ENCODE results near the gene ZCCHC17.
A peak's percentile ranks its signal among the peaks of the same experiment; 100 is the strongest.

ZCCHC17 gene

GRCh38 chr1:31308036-31308435 is 11.2 kb downstream of the ZCCHC17 start:
- no peak for DNase-seq

- DNase-seq = no peak
Measured at GRCh38 chr1:31310198-31310597, 13.4 kb downstream of the ZCCHC17 start.

GRCh38 chr1:31315902-31316301 is 19.1 kb downstream of the ZCCHC17 start:
- no peak for DNase-seq

- no peak for DNase-seq
Measured at GRCh38 chr1:31318146-31318545, 21.3 kb downstream of the ZCCHC17 start.

GRCh38 chr1:31324093-31324492 is 27.3 kb downstream of the ZCCHC17 start:
- no peak for DNase-seq

DNA sequence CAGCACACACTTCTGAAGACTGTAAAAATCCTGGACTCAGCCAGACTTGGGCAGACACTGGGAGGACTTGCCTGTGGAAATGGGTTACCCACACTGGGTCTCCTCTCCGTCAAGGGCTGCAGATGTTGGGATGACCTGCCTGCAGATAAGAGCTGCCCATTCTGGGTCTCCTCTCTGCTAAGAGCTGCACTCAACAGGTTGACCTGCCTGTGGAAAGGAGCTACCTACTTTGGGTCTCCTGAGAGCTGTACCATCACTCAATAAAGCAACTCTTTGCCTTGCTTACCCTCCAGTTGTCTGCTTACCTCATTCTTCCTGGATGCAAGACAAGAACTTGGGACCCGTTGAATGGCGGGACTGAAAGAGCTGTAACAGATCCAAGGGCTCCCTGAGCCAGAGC is 28.2 kb downstream of the ZCCHC17 start:
- DNase-seq = no peak

DNA sequence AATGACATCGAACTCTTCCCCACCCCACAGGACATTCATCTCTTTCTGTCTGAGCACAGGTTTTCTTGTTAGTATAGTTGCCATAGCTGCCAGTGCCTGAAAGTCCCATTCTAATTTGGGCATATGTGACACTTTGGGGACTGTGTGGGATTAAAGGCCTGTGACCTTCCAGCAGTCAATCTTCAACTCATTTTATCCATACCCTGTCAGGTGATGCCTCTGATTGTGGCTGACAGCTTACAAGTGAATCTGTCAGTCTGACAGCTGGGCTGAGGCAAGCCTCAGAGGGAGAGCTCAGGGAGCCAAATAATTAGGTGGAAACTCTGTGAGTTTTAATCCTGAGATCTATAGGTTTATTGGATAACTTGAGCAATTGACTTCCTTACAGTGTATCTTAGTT is 29.6 kb downstream of the ZCCHC17 start:
- no peak for DNase-seq

DNA sequence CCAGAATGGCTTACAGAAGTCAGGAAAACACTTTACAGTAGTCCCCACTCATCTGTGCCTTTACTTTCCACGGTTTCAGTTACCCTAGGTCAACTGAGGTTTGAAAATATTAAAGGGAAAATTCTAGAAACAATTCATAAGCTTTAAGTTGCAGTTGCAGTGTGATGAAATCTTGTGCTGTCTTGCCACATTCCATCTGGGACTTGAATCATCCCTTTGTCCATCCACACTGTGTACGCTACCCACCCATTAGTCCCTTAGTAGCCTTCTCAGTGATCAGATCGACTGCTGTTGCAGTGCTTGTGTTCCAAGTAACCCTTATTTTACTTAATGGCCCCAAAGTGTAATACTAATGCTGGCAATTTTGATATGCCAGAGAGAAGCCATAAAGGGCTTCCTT is 30.5 kb downstream of the ZCCHC17 start:
- DNase-seq = no peak

- DNase-seq = peak; percentile 4
Measured at GRCh38 chr1:31335007-31335406, 38.2 kb downstream of the ZCCHC17 start.

- no peak for DNase-seq
Measured at GRCh38 chr1:31336687-31337467, 40.0 kb downstream of the ZCCHC17 start.

GRCh38 chr1:31344503-31344902 is 47.7 kb downstream of the ZCCHC17 start:
- no peak for DNase-seq

DNA sequence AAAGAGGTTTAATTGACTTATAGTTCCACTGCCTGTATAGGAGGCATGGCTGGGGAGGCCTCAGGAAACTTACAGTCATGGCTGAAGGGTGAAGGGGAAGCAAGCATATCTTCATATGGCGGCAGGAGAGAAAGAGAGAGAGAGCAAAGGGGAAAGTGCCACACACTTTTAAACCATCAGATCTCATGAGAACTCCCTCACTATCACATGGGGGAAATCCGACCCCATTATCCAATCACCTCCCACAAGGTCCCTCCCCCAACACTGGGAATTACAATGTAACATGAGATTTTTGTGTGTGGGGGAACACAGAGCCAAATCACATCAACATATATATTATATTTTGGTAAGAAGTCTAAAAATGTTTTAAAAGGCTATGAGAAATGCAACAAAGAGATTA is 48.8 kb downstream of the ZCCHC17 start:
- DNase-seq = no peak

GRCh38 chr1:31346785-31347184 is 50.0 kb downstream of the ZCCHC17 start:
- DNase-seq = no peak

GRCh38 chr1:31348449-31348848 is 51.6 kb downstream of the ZCCHC17 start:
- DNase-seq = no peak

GRCh38 chr1:31354283-31354682 is 57.5 kb downstream of the ZCCHC17 start:
- no peak for DNase-seq

DNA sequence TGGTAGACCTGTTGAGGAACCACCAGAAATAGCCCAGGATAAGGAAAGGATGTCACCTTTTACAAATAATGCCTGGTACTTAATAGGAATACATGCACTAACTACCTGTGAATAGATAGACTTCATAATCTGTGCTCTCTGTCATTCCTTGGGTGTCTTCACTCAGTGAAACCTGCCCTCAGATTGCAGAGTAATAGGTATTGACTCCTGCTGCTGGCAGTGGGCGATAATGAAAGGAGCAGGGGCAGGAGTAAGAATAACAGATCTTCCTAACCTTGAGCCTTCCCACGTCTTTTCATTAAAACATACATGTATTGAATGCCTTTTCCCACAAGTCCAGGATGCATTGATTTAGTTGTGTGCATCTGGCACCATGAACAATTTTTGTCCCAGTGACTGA is 59.6 kb downstream of the ZCCHC17 start:
- DNase-seq = no peak

DNA sequence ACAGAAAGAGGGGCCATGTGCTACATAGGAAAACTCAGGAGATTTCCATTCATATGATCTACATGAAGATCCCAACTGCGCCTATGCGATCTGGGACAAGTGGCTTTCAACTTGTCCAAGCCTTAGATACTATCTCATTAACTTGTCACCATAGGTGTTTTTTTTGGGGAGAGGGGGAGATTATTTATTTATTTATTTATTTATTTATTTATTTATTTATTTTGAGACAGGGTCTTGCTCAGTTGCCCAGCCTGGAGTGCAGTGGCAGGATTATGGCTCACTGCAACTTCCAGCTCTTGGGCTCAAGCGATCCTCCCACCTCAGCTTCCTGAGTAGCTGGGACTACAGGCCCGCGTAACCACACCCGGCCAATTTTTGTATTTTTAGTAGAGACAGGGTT is 64.8 kb downstream of the ZCCHC17 start:
- DNase-seq = no peak

DNA sequence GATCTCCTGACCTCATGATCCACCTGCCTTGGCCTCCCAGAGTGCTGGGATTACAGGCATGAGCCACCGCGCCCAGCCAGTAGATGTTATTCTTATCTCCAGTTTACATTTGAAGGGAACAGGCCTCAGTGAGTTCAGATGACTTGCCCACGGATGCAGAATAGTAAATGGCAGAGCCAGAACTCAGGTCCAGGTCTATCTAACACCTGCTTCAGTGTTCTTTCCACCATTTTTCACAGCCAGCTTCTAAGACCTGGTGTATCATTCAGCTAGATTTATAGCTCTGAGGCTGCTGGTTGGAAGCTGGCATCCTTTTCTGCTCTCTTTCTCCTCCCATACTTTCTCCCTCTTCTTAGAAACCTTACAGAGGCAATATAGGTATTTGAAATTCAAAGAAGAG is 65.2 kb downstream of the ZCCHC17 start:
- no peak for DNase-seq

DNA sequence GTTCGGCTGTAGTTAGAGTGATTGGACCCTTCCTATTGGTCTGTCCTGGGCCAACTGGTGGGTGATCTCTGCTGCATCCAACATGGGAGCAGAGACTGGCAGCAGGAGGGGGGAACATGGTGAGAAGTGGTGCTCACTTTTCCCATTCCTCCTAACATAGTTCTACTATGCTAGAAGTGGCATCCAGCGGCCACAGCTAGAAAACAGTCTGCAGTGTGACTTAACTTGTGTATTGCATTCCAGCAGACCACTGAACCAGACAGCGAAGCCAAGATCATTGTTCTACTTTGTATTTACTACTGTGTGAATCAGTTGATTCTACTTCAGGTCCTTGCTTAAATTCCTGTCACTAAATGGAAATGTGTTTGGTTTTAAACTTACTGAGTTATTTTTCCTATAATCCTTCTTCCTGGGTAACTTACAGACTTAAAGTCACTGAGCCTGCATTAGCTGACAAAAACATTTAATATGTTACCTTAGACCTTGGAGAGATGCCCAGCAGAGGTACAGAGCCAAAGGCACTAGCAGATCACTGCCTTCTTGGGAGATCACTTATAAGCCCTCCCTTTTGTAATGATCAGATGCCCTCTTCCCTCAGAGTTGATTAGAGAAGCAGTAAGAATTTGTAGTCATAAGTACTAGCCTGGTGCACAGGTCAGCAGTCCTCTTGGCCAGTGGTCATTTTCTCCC is 67.9 kb downstream of the ZCCHC17 start:
- peak; percentile 55 for DNase-seq

- no peak for DNase-seq
Measured at GRCh38 chr1:31366796-31367195, 70.0 kb downstream of the ZCCHC17 start.

DNA sequence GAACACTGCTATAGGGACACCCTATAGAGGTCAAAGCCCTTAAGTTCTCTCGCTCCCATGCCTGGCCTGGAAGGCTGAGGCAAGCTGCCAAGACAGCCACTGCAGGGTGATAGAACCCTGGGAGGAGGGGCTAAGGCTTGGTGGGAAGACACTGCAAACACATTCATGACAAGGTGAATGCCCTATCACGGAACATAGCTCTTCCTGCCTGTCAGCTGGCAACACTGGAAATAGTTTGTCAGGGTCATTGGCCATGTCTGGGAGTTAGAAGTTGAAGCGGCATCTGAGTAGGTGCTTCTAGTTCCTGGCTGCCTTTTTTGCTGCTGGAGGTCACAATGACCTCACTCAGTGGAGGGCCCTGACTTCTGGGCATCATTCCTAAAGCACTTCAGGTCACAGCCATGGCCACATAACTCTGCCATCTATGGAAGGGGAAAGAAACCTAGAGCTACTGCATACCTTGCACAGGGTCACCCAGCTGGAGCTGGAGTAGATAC is 71.8 kb downstream of the ZCCHC17 start:
- DNase-seq = no peak

- DNase-seq = no peak
Measured at GRCh38 chr1:31370021-31370420, 73.2 kb downstream of the ZCCHC17 start.

GRCh38 chr1:31370565-31370964 is 73.7 kb downstream of the ZCCHC17 start:
- DNase-seq = no peak
